K562 (cell line): ENCODE data around the gene APOL3. TPM values are rescaled to one million over a fixed set of nuclear protein-coding genes. Genes with fewer than 3 reads are reported as not detected.

ENCODE experiments used
- ATAC-seq: fragments of 200-7000 bp; cut with Tn5 transposase; 3 replicates; pipeline ENCODE4 v1.9.1; 2020; ENCODE audit warnings: moderate library complexity
- BruUV-seq: library from RNA; stranded (reverse); fragments of 400-500 nt; replicated peaks from 2 replicates; lab custom pipeline; 2021; lab: Mats Ljungman, UMichigan
- CTCF ChIA-PET: fragments of 300-600 bp; formaldehyde crosslinking; extraction: SDS; loops from one replicate; lab custom pipeline; 2021; ENCODE audit warnings: low intra/inter-chr PET ratio; lab: Yijun Ruan, JAX
- POLR2A ChIA-PET: fragments of 300-600, 350-650 bp; sonication (Branson Sonifier 250); formaldehyde crosslinking; extraction: SDS; loops from one replicate; lab custom pipeline; 2021; ENCODE audit warnings: antibody characterized with exemption, inconsistent platforms; lab: Yijun Ruan, JAX
- DNase-seq, 4 experiments: peaks; one replicate each; pipeline versions ENCODE4 v3.0.0 to v3.0.0-alpha.2; 2011 to 2018; ENCODE audit warnings: low spot score in 3 of 4, mixed read lengths in 3 of 4; ENCODE audit errors: extremely low read depth in 1 of 4
- FAIRE-seq: peaks from 2 replicates; lab custom pipeline; 2011; peaks lifted over from hg19 to GRCh38; lab: Jason Lieb, UNC
- H2AFZ ChIP-seq: 2 replicates; pipeline ENCODE4 v1.6.0; 2011; ENCODE audit warnings: low read depth, low read length, control low read depth, inconsistent platforms
- H3K27ac ChIP-seq: fragments of 200-600 bp; 3 replicates; pipeline ENCODE4 v1.8.0; 2011; ENCODE audit warnings: low read depth, mild to moderate bottlenecking, control low read depth, inconsistent platforms, low read length, moderate library complexity, mixed read lengths; ENCODE audit errors: extremely low read depth
- H3K27me3 ChIP-seq, 2 experiments: fragments of 300-600 bp in 1 of 2; 2 replicates in 1 of 2; 3 replicates in 1 of 2; pipeline versions ENCODE4 v1.6.0 to v1.8.0; 2011; ENCODE audit warnings: inconsistent platforms in 2 of 2, low read length in 2 of 2, mild to moderate bottlenecking in 1 of 2, mixed read lengths in 1 of 2, moderate library complexity in 1 of 2; ENCODE audit not compliant: control insufficient read depth in 2 of 2, insufficient read depth in 2 of 2
- H3K36me3 ChIP-seq: fragments of 300-600 bp; 3 replicates; pipeline ENCODE4 v1.8.0; 2011; ENCODE audit warnings: mild to moderate bottlenecking, low read length, inconsistent platforms; ENCODE audit not compliant: control insufficient read depth, insufficient read depth
- H3K4me1 ChIP-seq, 2 experiments: fragments of 200-600 bp in 1 of 2; replicated peaks in 1 of 2; 2 replicates in 1 of 2; 3 replicates in 1 of 2; pipeline versions ENCODE4 v1.5.1 to v1.8.0; 2011; ENCODE audit warnings: inconsistent platforms in 2 of 2, low read length in 2 of 2, mild to moderate bottlenecking in 1 of 2, mixed read lengths in 1 of 2, moderate library complexity in 1 of 2; ENCODE audit not compliant: control insufficient read depth in 2 of 2, insufficient read depth in 2 of 2
- H3K4me2 ChIP-seq: 2 replicates; pipeline ENCODE4 v1.6.1; 2011; ENCODE audit warnings: low read length, control low read depth, inconsistent platforms, mixed read lengths; ENCODE audit not compliant: insufficient read depth
- H3K4me3 ChIP-seq: fragments of 200-600 bp; sonication (generic), shearing (Covaris generic); 2 replicates; pipeline ENCODE4 v1.5.1; 2016; ENCODE audit warnings: control low read depth, inconsistent platforms
- H3K79me2 ChIP-seq: fragments of 200-600 bp; 3 replicates; pipeline ENCODE4 v1.8.0; 2011; ENCODE audit warnings: low read length, inconsistent platforms; ENCODE audit not compliant: control insufficient read depth, insufficient read depth
- H3K9ac ChIP-seq, 2 experiments: 2 replicates each; pipeline versions ENCODE4 v1.6.0 to v1.6.1; 2011; ENCODE audit warnings: low read depth in 2 of 2, low read length in 2 of 2, control low read depth in 1 of 2, inconsistent platforms in 1 of 2, mild to moderate bottlenecking in 1 of 2, mixed read lengths in 1 of 2; ENCODE audit not compliant: insufficient read depth in 1 of 2
- H3K9me1 ChIP-seq: one replicate; pipeline ENCODE4 v1.6.0; 2011; ENCODE audit warnings: inconsistent platforms, mild to moderate bottlenecking, low read length, moderate library complexity; ENCODE audit not compliant: control insufficient read depth, insufficient read depth
- H3K9me3 ChIP-seq: replicated peaks from 2 replicates; pipeline ENCODE4 v1.5.1; 2011; ENCODE audit warnings: low read depth, low read length, inconsistent platforms; ENCODE audit not compliant: control insufficient read depth, insufficient read depth
- H4K20me1 ChIP-seq: replicated peaks from 2 replicates; pipeline ENCODE4 v1.6.1; 2011; ENCODE audit warnings: low read length, inconsistent platforms, mixed read lengths; ENCODE audit not compliant: control insufficient read depth, insufficient read depth
- BRF1 ChIP-seq: IDR thresholded peaks from 3 replicates; pipeline ENCODE4 v1.6.1; 2011; ENCODE audit warnings: borderline replicate concordance, mild to moderate bottlenecking; ENCODE audit not compliant: insufficient read length; ENCODE audit errors: extremely low read depth
- E4F1 ChIP-seq: fragments of 250-450 bp; sonication (Bioruptor Pico); IDR thresholded peaks from 2 replicates; pipeline ENCODE4 v1.5.0; 2021; ENCODE audit warnings: mild to moderate bottlenecking, borderline replicate concordance
- NEUROD1 ChIP-seq: fragments of 150-350 bp; IDR thresholded peaks from 2 replicates; pipeline ENCODE4 v1.6.1; 2014; ENCODE audit warnings: borderline replicate concordance, low read length, low read depth; ENCODE audit not compliant: partially characterized antibody
- NR1H2 ChIP-seq: sonication (generic); formaldehyde crosslinking; IDR thresholded peaks from 2 replicates; pipeline ENCODE4 v1.4.0; 2020; ENCODE audit warnings: mild to moderate bottlenecking, missing genetic modification reagents
- SIRT6 ChIP-seq: IDR thresholded peaks from one replicate; pipeline ENCODE4 v1.6.1; 2012; ENCODE audit warnings: low read depth, mild to moderate bottlenecking, control low read depth, inconsistent platforms, low read length, moderate library complexity
- TBL1XR1 ChIP-seq, 2 experiments: IDR thresholded peaks; 2 replicates each; pipeline ENCODE4 v1.6.1; 2012; ENCODE audit warnings: improper control_type of control experiment in 2 of 2, low read length in 2 of 2, mild to moderate bottlenecking in 1 of 2
- TCF7 ChIP-seq: sonication (generic); IDR thresholded peaks from 2 replicates; pipeline ENCODE4 v1.6.1; 2016; ENCODE audit warnings: antibody characterized with exemption, borderline replicate concordance
- ZFPM2 ChIP-seq: fragments of 250-450 bp; sonication (Bioruptor Pico); IDR thresholded peaks from 2 replicates; pipeline ENCODE4 v1.5.1; 2022; ENCODE audit warnings: mild to moderate bottlenecking
- ZNF3 ChIP-seq: fragments of 250-450 bp; sonication (Bioruptor Pico); IDR thresholded peaks from 2 replicates; pipeline ENCODE4 v1.5.0; 2021; ENCODE audit warnings: mild to moderate bottlenecking, moderate library complexity
- ZNF316 ChIP-seq: fragments of 450-650 bp; IDR thresholded peaks from 2 replicates; pipeline ENCODE4 v1.6.1; 2016
- ZNF354B ChIP-seq: fragments of 250-450 bp; sonication (Bioruptor Pico); IDR thresholded peaks from 2 replicates; pipeline ENCODE4 v1.4.0; 2020
- ZNF449 ChIP-seq: fragments of 250-450 bp; sonication (Bioruptor Pico); IDR thresholded peaks from 2 replicates; pipeline ENCODE4 v1.8.0; 2022; ENCODE audit warnings: moderate library complexity, mild to moderate bottlenecking, inconsistent platforms
- ZNF639 ChIP-seq, 2 experiments: fragments of 200-800 bp in 1 of 2; sonication (Bioruptor generic) in 1 of 2; sonication (generic) in 1 of 2; formaldehyde crosslinking in 1 of 2; IDR thresholded peaks in 1 of 2; conservative IDR thresholded peaks in 1 of 2; 2 replicates each; pipeline versions ENCODE4 v1.5.0 to v1.6.1; 2016 to 2020; ENCODE audit warnings: missing compliant biosample characterization in 1 of 2, missing genetic modification characterization in 1 of 2, missing genetic modification reagents in 1 of 2
- ZNF696 ChIP-seq: fragments of 250-450 bp; sonication (Bioruptor Pico); conservative IDR thresholded peaks from 2 replicates; pipeline ENCODE4 v1.4.0; 2020; ENCODE audit warnings: mild to moderate bottlenecking, moderate library complexity
- ZNF77 ChIP-seq: fragments of 250-450 bp; sonication (Bioruptor Pico); IDR thresholded peaks from 2 replicates; pipeline ENCODE4 v1.5.0; 2020
- WGBS: fragments of 100-300 bp; shearing (Covaris generic); methylation state at CpG from one replicate; pipeline ENCODE4 v1.1.6; 2016; ENCODE audit warnings: low coverage, mixed read lengths; ENCODE audit not compliant: insufficient coverage; ENCODE audit errors: missing lambda C conversion rate; 5-methylcytosine and 5-hydroxymethylcytosine counted together
- in situ Hi-C: fragments of 300-500 bp; cut with MboI; formaldehyde crosslinking; loops from 4 replicates; pipeline ENCODE4 v1.15.0; 2018; ENCODE audit warnings: inconsistent platforms, mixed read lengths
- intact Hi-C: fragments of 100-400 bp; cut with micrococcal nuclease; formaldehyde crosslinking; loops from 2 replicates; pipeline ENCODE4 v1.14.2; 2022
- polyA plus RNA-seq, 8 experiments: library from polyadenylated mRNA; depleted of rRNA in 4 of 8; stranded (reverse) in 5 of 8; unstranded in 3 of 8; fragments of >200 nt; fragmentation: Nextera tagmentation in 2 of 8; fragmentation: Illumina TruSeq in 1 of 8; extraction: Ambion mirVana in 2 of 8; extraction: Trizol in 1 of 8; gene quantifications; 2 replicates each; pipeline versions ENCODE4 v1.2.1 to v1.2.3, GENCODE V29; 2011 to 2014; ENCODE audit warnings: inconsistent platforms in 1 of 8, missing spikeins in 1 of 8
- total RNA-seq, 7 experiments: library from RNA; depleted of rRNA in 6 of 7; stranded (reverse); fragments of >200 nt in 6 of 7; fragmentation: Illumina TruSeq in 2 of 7; extraction: Trizol in 2 of 7; gene quantifications; 2 replicates each; pipeline versions ENCODE4 v1.2.1 to v1.2.3, GENCODE V29; 2011 to 2021; ENCODE audit warnings: low replicate concordance in 1 of 7

APOL3 gene
- total and polyA plus RNA-seq, 9 of the 15 experiments (the other 6 are each of a cell fraction or from before 2014, with no cell fraction given): 0.25 to 1.1 (median 0.56) TPM; not detected in 1

- TF ChIP-seq E4F1 (CRISPR knock-in tag): no peak
- no peak for TF ChIP-seq BRF1
- TF ChIP-seq, all 486 proteins: peak for 0
Observed at GRCh38 chr22:36143956-36144355, 16.6 kb downstream of the APOL3 start (continued).

- no peak overlapping the region for H3K4me2 ChIP-seq
- no peak overlapping the region for H3K4me3 ChIP-seq
- in situ Hi-C loops (loop anchor here (5.0 kb wide), 1 partner anchor 39 kb away; no protein-coding TSS in a partner anchor), intact Hi-C loops (loop anchor here (5.0 kb wide), 1 partner anchor 144 kb away; no protein-coding TSS in a partner anchor)
- no peaks in the 10 kb centered on the region; a peak in 1 of 5 replicates for H3K4me1 ChIP-seq
- ATAC-seq (no peak), DNase-seq (no peak), FAIRE-seq (no peak)
- H3K9me3 ChIP-seq: no peaks in the 10 kb centered on the region
- no TSS peak for BruUV-seq
- 5% methylated on average over 5 of the region's 5 CpGs for WGBS
- H3K27ac ChIP-seq: no peak overlapping the region
- no peaks in the 10 kb centered on the region for H4K20me1 ChIP-seq
- H3K79me2 ChIP-seq: no peaks in the 10 kb centered on the region
- no peak overlapping the region for H3K9ac ChIP-seq
- no peaks in the 10 kb centered on the region for H3K36me3 ChIP-seq
- H3K27me3 ChIP-seq: peaks cover 5 to 16% of the 10 kb centered on the region in 2 experiments; a peak in 3 of 5 replicates
- ChIA-PET POLR2A (interaction anchor here (0.6 to 1.4 kb wide), 2 partner anchors 21 to 39 kb away, joined by 3 read pairs; no protein-coding TSS in a partner anchor), CTCF (no interaction called here)
- H2AFZ ChIP-seq: no peak overlapping the region
- H3K9me1 ChIP-seq: no peaks in the 10 kb centered on the region
- TF ChIP-seq ZNF449 (no peak), TCF7 (no peak), ZNF316 (no peak), TBL1XR1 (IDR thresholded peaks at IDR 0.05; ENCODE audit: low read length in 2 of 2) (no peak), ZNF3 (CRISPR knock-in tag) (no peak), NR1H2 (no peak), ZFPM2 (CRISPR knock-in tag) (no peak), ZNF77 (CRISPR knock-in tag) (no peak), SIRT6 (no peak), ZNF639 (CRISPR knock-in tag; conservative IDR thresholded peaks at IDR 0.05 in 1 of 2, IDR thresholded peaks at IDR 0.05 in 1 of 2) (no peak), ZNF354B (no peak), NEUROD1 (no peak), ZNF696 (CRISPR knock-in tag) (no peak)
Observed at GRCh38 chr22:36143066-36143815, 17.3 kb downstream of the APOL3 start.
